IPS-NIHi11 (cell line): Measurements from ENCODE around the gene BANP.
"Not testable (repeated sequence)": the region's sequence is repeated elsewhere in the genome, so short reads cannot be mapped to it uniquely, and the experiment has no call there.

Source experiments
- DNase-seq: peaks from one replicate; pipeline ENCODE4 v3.0.0; 2012; ENCODE audit warnings: mixed read lengths, low spot score

Gene BANP

GRCh38 chr16:87926246-87927194, 24.7 kb upstream of the BANP start:
- DNase-seq: no peak

DNA sequence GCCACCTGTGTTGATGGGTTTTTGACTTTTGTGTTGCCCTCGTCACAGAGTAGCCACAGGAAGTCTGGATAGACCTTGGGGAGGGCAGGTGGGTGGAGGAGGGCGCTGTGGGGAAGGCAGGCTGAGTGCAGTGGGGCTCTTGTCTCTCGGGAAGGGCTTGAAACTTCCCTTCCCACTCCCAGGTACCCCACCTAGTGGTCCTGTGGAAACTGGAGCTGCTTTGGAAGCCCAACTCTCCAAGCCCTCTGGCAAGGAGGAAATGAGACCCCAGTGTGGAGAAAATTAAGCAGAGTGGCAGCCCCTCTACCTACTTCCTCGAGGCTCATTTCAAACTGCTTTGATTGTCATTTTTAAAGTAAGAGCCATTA, 24.1 kb upstream of the BANP start:
- peak; percentile 30 for DNase-seq

DNA sequence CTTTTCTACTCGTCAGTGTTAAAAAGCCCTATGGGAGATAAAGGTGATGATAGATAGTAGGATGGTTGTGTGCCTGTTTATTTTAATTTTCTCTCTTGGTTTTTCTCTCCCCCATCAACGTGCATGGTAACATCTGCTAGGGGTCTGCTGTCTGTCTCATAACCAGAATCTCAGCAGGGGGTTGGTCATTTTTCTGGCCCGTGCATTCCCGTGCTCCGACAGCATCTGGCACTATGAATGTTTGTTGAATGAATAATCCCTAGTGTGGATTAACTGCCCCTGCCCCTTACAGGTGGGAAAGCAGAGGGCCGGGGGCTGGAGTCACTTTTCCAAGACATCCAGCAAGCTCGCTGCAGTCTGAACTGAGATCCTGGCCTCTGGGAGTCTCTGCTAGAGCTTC, 21.2 kb upstream of the BANP start:
- no peak for DNase-seq

DNA sequence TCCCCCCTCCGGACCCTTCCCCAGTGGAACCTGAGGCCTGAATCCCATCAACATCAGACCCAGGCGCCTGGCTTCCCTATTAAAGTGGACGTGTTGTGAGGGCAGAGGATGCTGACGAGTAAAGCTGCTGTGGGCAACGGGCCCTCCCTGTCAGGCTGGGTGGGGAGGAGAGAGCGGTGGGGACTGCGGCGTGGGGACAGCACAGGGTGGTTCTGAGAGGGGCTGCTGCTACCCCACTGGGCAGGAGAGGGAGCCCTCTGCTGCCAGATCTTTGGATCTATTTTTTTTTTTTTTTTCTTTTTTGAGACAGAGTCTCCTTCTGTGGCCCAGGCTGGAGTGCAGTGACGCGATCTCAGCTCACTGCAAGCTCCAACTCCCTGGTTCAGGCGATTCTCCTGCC, 20.8 kb upstream of the BANP start:
- peak; percentile 66 for DNase-seq

DNA sequence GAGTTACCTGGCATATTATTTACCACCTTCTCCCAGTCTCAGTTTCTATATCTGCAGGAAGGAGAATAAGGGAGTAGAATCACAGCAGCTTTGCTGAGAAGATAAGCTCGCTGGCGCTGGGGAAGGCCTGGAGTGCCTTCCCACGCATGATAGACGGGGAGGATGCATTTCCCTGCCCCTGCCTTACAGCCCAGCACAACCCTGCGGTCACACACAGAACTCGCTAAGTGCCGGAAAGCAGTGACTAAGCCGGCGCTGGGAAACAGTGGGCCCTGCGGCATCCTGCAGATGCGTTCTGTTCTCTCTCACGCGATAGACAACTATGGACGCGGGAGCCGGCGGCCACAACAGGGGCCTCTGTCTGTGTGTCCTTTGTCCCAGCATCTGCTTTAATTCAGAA, 19.7 kb upstream of the BANP start:
- DNase-seq: no peak

- DNase-seq: not testable (repeated sequence)
Measured at GRCh38 chr16:87932475-87933139, 18.6 kb upstream of the BANP start.

DNA sequence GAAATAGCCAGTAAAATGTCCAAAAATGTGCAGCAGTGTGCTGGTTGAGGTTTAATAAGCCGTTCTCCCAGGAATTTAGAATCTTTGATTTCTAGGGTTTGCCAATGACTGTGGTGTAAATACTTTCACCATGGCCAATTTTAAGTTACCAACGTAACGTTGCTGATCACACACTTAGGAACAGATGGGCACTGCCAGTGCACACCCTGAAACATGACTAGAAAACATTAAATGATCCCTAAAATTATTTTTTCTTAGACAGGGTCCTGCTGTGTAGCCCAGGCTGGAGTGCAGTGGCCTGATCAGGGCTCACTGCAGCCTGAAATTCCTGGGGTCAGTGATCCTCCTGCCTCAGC, 18.1 kb upstream of the BANP start:
- no peak for DNase-seq

DNA sequence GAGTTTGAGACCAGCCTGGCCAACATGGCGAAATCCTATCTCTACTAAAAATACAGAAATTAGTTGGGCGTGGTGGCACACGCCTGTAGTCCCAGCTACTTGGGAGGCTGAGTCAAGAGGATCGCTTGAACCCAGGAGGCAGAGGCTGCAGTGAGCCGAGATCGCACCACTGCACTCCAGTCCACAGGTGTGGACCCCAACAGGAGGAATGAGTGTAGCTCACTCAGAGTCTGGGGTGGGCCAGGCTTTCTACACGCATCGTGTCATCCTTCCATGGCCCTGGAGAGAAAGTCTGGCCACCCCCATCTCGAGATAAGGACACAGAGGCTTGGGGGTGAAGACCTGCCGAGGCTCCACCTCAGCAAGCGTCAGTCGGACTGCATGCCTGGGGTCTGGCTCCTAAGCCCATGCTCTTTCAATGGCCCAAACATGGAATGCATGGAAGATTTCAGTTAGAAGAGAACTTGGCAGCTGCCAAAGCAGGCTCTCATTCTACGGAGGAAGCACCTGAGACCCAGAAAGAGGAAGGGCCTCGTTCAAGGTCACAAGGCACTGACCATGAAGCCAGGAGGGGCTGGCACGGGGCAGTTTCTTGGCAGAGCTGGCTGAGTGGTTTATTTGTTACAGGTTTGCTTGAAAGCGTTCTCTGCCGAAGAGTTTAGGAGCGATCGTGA, 16.3 kb upstream of the BANP start:
- DNase-seq: not testable (repeated sequence)

- not testable (repeated sequence) for DNase-seq
Measured at GRCh38 chr16:87936016-87936374, 15.2 kb upstream of the BANP start.

- DNase-seq: no peak
Measured at GRCh38 chr16:87936375-87937230, 14.6 kb upstream of the BANP start, which contains the start of gene CA5A. Gene CA5A, minus strand, starts transcription at chr16:87936529. Its CDS starts 79 bp downstream, at chr16:87936450.

DNA sequence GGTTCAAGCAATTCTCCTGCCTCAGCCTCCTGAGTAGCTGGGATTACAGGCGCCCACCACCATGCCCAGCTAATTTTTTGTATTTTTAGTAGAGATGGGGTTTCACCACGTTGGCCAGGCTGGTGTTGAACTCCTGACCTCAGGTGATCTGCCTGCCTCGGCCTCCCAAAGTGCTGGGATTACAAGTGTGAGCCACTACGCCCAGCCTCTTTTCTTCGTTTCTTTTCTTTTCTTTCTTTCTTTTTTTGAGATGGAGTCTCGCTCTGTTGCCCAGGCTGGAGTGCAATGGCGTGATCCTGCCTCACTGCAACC, 14.0 kb upstream of the BANP start:
- not testable (repeated sequence) for DNase-seq

GRCh38 chr16:87938412-87938949, 12.8 kb upstream of the BANP start:
- no peak for DNase-seq

DNA sequence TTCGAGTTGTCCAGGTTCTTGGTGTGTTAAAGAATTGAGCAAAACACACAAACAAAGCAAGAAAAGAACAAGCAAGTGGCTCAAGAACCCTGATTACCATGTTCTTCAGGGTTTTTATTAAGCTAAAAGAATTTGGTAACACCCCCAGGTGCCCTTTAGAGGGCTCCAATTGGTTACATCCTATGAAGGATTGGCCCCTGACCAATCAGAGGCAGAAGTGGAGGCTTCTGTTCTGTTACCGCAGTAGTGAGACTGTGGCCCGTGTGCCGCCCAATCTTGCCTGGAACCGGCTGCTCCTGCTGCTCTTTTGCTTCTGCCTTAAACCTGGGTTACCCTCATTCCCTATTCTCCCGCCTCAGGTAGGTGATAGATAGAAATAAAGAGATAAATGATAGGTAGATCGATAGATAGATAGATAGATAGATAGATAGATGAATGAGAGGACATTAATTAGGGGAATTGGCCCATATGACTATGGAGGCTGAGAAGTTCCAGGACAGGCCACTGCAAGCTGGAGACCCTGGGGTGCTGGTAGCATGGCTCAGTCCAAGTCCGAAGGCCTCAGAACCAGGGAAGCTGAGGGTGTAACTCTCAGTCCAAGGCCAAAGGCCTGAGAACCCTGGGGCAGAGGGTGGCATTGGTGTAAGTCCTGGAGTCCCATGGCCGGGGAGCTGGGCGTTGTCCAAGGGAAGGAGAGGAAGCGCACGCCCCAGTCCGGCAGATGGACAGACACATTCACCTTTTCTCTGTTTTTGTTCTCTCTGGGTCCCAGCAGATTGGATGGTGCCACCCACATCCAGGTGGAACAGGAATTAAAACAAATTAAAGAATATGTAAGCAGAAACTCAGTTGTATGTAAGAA, 11.4 kb upstream of the BANP start:
- no peak for DNase-seq

DNA sequence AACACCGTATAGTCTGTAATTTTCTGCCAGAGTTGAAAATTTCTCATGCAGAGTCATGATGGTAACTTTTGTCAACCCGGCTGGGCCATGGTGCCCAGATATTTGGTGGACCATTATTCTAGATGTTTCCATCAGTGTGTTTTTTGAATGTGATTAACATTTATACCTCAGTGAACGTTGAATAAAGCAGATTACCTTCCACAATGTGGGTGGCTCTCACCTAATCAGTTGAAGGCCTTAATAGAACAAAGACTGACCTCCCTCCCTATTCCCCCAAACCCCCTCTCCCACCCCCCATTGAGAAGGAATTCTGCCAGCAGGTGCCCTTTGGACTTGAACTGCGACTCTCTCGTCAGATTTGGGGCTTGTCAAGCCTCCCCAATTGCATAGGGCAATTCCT, 8.6 kb upstream of the BANP start:
- no peak for DNase-seq

DNA sequence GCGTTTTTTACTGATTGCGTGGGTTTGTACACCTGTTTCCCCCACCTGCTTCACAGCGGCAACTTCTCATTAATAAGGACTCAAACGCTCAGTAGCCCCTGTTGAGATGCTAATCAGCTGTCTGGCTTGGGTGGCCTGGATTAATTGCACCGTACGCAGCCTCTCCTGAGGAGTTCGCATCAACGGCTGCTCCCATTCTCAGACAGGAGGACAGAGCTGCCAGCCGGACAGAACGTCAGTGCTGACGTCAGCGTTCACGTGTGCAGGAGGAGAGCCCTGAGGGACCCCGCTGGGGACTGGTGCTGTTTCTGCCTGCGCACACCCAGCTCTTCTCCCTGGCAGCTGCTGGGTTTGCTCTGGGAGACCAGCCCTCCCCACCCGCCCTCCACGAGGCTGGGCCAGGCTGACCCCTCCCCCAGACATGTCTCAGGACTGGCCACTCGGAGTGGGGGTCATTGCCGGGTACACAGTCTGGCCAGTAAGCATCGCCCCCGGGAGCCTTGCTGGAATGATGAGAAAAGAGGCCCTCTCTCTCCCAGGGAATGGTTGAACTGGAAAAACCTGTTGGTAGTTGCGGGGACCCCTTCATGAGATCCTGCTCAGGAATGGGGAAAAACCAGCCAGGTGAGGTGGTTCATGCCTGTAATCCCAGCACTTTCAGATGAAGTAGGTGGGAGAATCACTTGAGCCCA, 5.7 kb upstream of the BANP start:
- peak; percentile 70 for DNase-seq

- DNase-seq: no peak
Measured at GRCh38 chr16:87946596-87947347, 4.5 kb upstream of the BANP start.

- DNase-seq: no peak
Measured at GRCh38 chr16:87947356-87948118, 3.7 kb upstream of the BANP start.

GRCh38 chr16:87948119-87948545, 3.1 kb upstream of the BANP start:
- no peak for DNase-seq

DNA sequence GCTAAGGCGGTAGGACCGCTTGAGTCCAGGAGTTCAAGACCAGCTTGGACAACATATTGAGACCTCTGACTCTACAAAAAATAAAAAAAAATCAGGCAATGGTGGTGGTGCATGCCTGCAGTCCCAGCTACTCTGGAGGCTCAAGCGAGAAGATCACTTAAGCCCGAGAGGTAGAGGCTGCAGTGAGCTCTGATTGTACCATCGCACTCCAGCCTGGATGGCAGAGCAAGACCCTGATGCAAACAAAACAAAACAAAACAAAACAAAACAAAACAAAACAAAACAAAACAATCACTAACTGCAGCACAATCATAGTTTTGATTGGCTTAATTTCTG, 2.5 kb upstream of the BANP start:
- no peak for DNase-seq
